Sigmoid colon (tissue), 7 donors: Measurements from ENCODE around the gene GPR3. TPM values are rescaled to one million over a fixed set of nuclear protein-coding genes. Genes with fewer than 3 reads are reported as not detected.

ENCODE experiments used
- DNase-seq: peaks from one replicate; pipeline ENCODE4 v3.0.0-alpha.2; 2019
- H3K27ac ChIP-seq, 4 donors: fragments of 200-600 bp; sonication (generic); one replicate each; pipeline ENCODE4 v1.5.1; 2016 to 2019; ENCODE audit warnings: mild to moderate bottlenecking in 1 of 4
- H3K27me3 ChIP-seq, 3 donors: fragments of 200-600 bp; sonication (generic); one replicate each; pipeline ENCODE4 v1.5.1; 2019; ENCODE audit warnings: mild to moderate bottlenecking in 1 of 3
- H3K36me3 ChIP-seq, 4 donors: fragments of 200-600 bp; sonication (generic); one replicate each; pipeline ENCODE4 v1.5.1; 2016 to 2019
- H3K4me1 ChIP-seq, 4 donors: fragments of 200-600 bp; sonication (generic); one replicate each; pipeline ENCODE4 v1.5.1; 2017 to 2019
- H3K4me3 ChIP-seq, 4 donors: fragments of 200-600 bp; sonication (generic); one replicate each; pipeline ENCODE4 v1.5.1; 2017 to 2019; ENCODE audit warnings: mild to moderate bottlenecking in 2 of 4, moderate library complexity in 1 of 4
- H3K9me3 ChIP-seq, 4 donors: fragments of 200-600 bp in 3 of 4; sonication (generic) in 3 of 4; one replicate each; pipeline versions ENCODE4 v1.5.1 to v1.6.1; 2013 to 2019
- EP300 ChIP-seq, 4 donors: sonication (generic); formaldehyde crosslinking; IDR thresholded peaks; one replicate each; pipeline ENCODE4 v1.6.1; 2017; ENCODE audit warnings: antibody characterized with exemption in 4 of 4
- POLR2A ChIP-seq, 2 donors: fragments of 450-650 bp; IDR thresholded peaks; one replicate each; pipeline ENCODE4 v1.6.1; 2016; ENCODE audit warnings: antibody characterized with exemption in 2 of 2, mild to moderate bottlenecking in 2 of 2, moderate library complexity in 2 of 2
- POLR2AphosphoS5 ChIP-seq, 4 donors: sonication (generic); formaldehyde crosslinking; IDR thresholded peaks; one replicate each; pipeline ENCODE4 v1.6.1; 2017; ENCODE audit warnings: antibody characterized with exemption in 4 of 4
- WGBS, 2 donors: extraction: QIAGEN DNeasy Blood & Tissue Kit; methylation state at CpG; one replicate each; pipeline ENCODE4 v1.1.7; 2013; 5-methylcytosine and 5-hydroxymethylcytosine counted together
- intact Hi-C: fragments of 100-400 bp; cut with DNase I; formaldehyde crosslinking; loops from one replicate; pipeline ENCODE4 v1.15.1; 2023
- polyA plus RNA-seq, 3 donors: library from polyadenylated mRNA; stranded (reverse); fragments of 200-250 nt; gene quantifications; one replicate each; pipeline ENCODE4 v1.2.3, GENCODE V29; 2013
- total RNA-seq, 4 donors: library from RNA; depleted of rRNA; stranded (reverse); fragments of >200 nt; gene quantifications; one replicate each; pipeline ENCODE4 v1.1.0, GENCODE V29; 2016
- TF ChIP-seq, protein P1 (sequence below), 4 experiments: fragments of 450-650 bp in 3 of 4; fragments of 200-600 bp in 1 of 4; IDR thresholded peaks; one replicate each; pipeline ENCODE4 v1.5.1; 2016 to 2019; ENCODE audit warnings: antibody characterized with exemption in 4 of 4, mild to moderate bottlenecking in 3 of 4, moderate library complexity in 2 of 4
- donor health status: healthy with polysubstance abuse.
- donor health status: Bipolar disorder and iron deficiency.
- donor health status: healthy.

Gene GPR3, protein sequence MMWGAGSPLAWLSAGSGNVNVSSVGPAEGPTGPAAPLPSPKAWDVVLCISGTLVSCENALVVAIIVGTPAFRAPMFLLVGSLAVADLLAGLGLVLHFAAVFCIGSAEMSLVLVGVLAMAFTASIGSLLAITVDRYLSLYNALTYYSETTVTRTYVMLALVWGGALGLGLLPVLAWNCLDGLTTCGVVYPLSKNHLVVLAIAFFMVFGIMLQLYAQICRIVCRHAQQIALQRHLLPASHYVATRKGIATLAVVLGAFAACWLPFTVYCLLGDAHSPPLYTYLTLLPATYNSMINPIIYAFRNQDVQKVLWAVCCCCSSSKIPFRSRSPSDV
- 1 to 10 TPM in 1 of 4 donors, under 1 TPM in 1, not detected in 2; 0.36 to 2.0 TPM for total RNA-seq
- under 1 TPM in 1 of 3 donors, not detected in 2; 0.54 TPM for polyA plus RNA-seq

DNA sequence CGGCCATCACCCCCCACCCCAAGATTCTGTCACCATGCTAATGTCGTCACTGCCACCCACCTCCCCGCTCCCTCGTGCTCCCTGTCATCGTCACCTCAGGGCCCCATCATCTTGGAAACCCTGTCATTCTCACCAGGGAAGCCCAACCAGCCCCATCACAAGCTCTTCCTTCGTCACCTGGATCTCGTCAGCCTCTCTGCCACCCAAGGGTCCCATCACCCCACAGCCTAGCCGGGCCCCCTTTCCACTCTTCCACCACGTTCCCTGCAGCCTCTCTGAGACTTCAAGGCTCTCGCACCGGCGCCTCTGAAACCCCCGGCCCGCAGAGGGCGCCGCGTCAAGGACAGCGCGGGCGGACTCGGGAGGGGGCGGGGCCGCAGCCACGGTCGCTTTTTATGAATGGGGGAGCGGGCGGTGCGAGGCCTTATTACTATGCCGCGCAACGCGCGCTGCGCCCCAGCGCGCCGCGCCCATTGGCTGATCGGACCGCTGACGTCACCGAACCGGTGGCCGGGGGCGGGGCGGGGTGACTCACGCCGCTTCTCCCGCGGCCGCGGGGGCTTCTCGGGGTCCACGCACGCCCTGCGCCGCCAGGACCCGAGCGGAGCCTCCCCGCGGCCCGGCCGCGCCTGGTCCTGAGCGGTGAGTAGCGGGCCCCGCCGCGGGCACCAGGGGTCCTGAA, at the start of gene GPR3:
GPR3 (plus strand) TSS at position 527 of the 682 bp plus-strand sequence. CDS start 1,177 bp downstream, outside the sequence.
- peak within 1 kb of the TSS; percentile 38 to 78 (median 58) for H3K27ac ChIP-seq
- no peaks in the 10 kb centered on the region for H3K9me3 ChIP-seq
- TF ChIP-seq, protein P1, sequence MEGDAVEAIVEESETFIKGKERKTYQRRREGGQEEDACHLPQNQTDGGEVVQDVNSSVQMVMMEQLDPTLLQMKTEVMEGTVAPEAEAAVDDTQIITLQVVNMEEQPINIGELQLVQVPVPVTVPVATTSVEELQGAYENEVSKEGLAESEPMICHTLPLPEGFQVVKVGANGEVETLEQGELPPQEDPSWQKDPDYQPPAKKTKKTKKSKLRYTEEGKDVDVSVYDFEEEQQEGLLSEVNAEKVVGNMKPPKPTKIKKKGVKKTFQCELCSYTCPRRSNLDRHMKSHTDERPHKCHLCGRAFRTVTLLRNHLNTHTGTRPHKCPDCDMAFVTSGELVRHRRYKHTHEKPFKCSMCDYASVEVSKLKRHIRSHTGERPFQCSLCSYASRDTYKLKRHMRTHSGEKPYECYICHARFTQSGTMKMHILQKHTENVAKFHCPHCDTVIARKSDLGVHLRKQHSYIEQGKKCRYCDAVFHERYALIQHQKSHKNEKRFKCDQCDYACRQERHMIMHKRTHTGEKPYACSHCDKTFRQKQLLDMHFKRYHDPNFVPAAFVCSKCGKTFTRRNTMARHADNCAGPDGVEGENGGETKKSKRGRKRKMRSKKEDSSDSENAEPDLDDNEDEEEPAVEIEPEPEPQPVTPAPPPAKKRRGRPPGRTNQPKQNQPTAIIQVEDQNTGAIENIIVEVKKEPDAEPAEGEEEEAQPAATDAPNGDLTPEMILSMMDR (IDR thresholded peaks at IDR 0.05) = peak; percentile 30 to 53 (median 44)
- TF ChIP-seq POLR2A (IDR thresholded peaks at IDR 0.05) (no peak), POLR2AphosphoS5 (IDR thresholded peaks at IDR 0.05) (peak in 3 of 4 donors; percentile 27 to 74 (median 48))
- WGBS, 2 donors = 1 to 2% methylated on average over 69 of the region's 69 CpGs
- H3K27me3 ChIP-seq = no peaks in the 10 kb centered on the region
- peak within 1 kb of the TSS; percentile 18 to 53 (median 46) for H3K4me3 ChIP-seq
- peaks cover 0 to 28% (median 20%) of the 10 kb centered on the region in 4 donors for H3K4me1 ChIP-seq
- intact Hi-C loops = loop anchor here (2.0 to 10.0 kb wide), 6 partner anchors 25 to 397 kb away; partner anchors contain the start of genes AHDC1, MAP3K6 and TRNP1
- H3K36me3 ChIP-seq = no peaks in the 10 kb centered on the region
- peak; percentile 96 for DNase-seq

- Histone ChIP-seq H3K4me1 (no peaks in the 10 kb centered on the region), H3K4me3 (no peak overlapping the region), H3K27ac (no peak overlapping the region), H3K9me3 (no peaks in the 10 kb centered on the region), H3K27me3 (peaks cover 0 to 14% (median 7%) of the 10 kb centered on the region in 3 donors), H3K36me3 (peaks cover 0 to 6% (median 0%) of the 10 kb centered on the region in 4 donors)
- WGBS, 2 donors = 35 to 59% methylated on average over 31 of the region's 31 CpGs
- intact Hi-C loops = no loop called here
- TF ChIP-seq, protein P1 (IDR thresholded peaks at IDR 0.05) = no peak
- no peak for TF ChIP-seq EP300 (IDR thresholded peaks at IDR 0.05)
- TF ChIP-seq POLR2AphosphoS5 (IDR thresholded peaks at IDR 0.05) = no peak
- TF ChIP-seq POLR2A (IDR thresholded peaks at IDR 0.05) = no peak
- no peak for DNase-seq
Observed at GRCh38 chr1:27342778-27343638, 49.4 kb upstream of the GPR3 start.

DNA sequence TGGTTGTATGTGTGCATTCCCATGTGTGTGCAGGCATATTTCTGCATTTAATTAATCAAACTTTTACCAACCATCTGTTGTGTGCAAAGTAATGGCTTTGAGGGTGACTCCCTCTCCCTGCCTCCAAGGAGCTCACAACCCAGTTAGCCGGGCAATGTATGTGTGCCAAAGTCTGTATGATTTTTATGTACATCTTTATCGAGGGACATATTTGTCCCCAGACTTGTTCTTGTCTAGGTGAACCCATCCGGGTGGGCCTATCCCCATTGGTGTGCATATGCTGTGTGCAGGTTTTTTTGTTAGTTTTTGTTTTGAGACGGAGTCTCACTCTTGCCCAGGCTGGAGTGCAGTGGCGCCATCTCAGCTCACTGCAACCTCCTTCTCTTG, 48.8 kb upstream of the GPR3 start:
- intact Hi-C loops = no loop called here
- TF ChIP-seq POLR2A (IDR thresholded peaks at IDR 0.05) = no peak
- TF ChIP-seq, protein P1 (IDR thresholded peaks at IDR 0.05) = no peak
- TF ChIP-seq EP300 (IDR thresholded peaks at IDR 0.05) = no peak
- TF ChIP-seq POLR2AphosphoS5 (IDR thresholded peaks at IDR 0.05) = no peak
- H3K27ac ChIP-seq = no peak overlapping the region

GRCh38 chr1:27345272-27345671, 47.1 kb upstream of the GPR3 start:
- Histone ChIP-seq H3K27ac (no peak overlapping the region), H3K36me3 (no peaks in the 10 kb centered on the region), H3K4me3 (no peak overlapping the region), H3K9me3 (no peaks in the 10 kb centered on the region), H3K4me1 (peaks cover 0 to 14% (median 13%) of the 10 kb centered on the region in 4 donors), H3K27me3 (peaks cover 12 to 34% (median 27%) of the 10 kb centered on the region in 3 donors)
- 92 to 94% methylated on average over 12 of the region's 12 CpGs for WGBS, 2 donors
- intact Hi-C loops = no loop called here
- TF ChIP-seq POLR2AphosphoS5 (IDR thresholded peaks at IDR 0.05) = no peak
- TF ChIP-seq, protein P1 (IDR thresholded peaks at IDR 0.05) = no peak
- TF ChIP-seq EP300 (IDR thresholded peaks at IDR 0.05) = no peak
- no peak for DNase-seq

More for the DNA sequence above, 48.8 kb upstream of the GPR3 start:
- Histone ChIP-seq H3K4me1 (no peaks in the 10 kb centered on the region), H3K9me3 (no peaks in the 10 kb centered on the region), H3K4me3 (no peak overlapping the region), H3K27me3 (peaks cover 0 to 18% (median 12%) of the 10 kb centered on the region in 3 donors), H3K36me3 (peaks cover 0 to 2% (median 0%) of the 10 kb centered on the region in 4 donors)
- no peak for DNase-seq
- 59 to 66% methylated on average over 5 of the region's 5 CpGs for WGBS, 2 donors
